GM21723 (cell line): ENCODE results near the gene RASAL1.

Source experiments
- ATAC-seq: cut with Tn5 transposase; IDR thresholded peaks from one replicate; pipeline ENCODE4 v1.9.1; 2021; ENCODE audit warnings: mild to moderate bottlenecking, moderate library complexity; ENCODE audit not compliant: unreplicated experiment

The RASAL1 gene

GRCh38 chr12:113060336-113060960, 75.1 kb downstream of the RASAL1 start:
- no peak for ATAC-seq

GRCh38 chr12:113059071-113059595, 76.4 kb downstream of the RASAL1 start:
- ATAC-seq = no peak

GRCh38 chr12:113058553-113058952, 77.0 kb downstream of the RASAL1 start:
- ATAC-seq = no peak

- ATAC-seq = no peak
Observed at GRCh38 chr12:113057565-113058485, 77.7 kb downstream of the RASAL1 start.

- no peak for ATAC-seq
Observed at GRCh38 chr12:113056631-113057488, 78.7 kb downstream of the RASAL1 start, which contains the start of gene DTX1. TSS of gene DTX1 (plus strand) at chr12:113056730. CDS start at chr12:113058193, 1,463 bp downstream.

- no peak for ATAC-seq
Observed at GRCh38 chr12:113056381-113056630, 79.3 kb downstream of the RASAL1 start.

GRCh38 chr12:113055594-113056380, 79.8 kb downstream of the RASAL1 start:
- ATAC-seq = no peak

- no peak for ATAC-seq
Observed at GRCh38 chr12:113054948-113055486, 80.5 kb downstream of the RASAL1 start.

GRCh38 chr12:113052326-113052725, 83.2 kb downstream of the RASAL1 start:
- no peak for ATAC-seq

- ATAC-seq = no peak
Observed at GRCh38 chr12:113051759-113052158, 83.8 kb downstream of the RASAL1 start.

GRCh38 chr12:113050795-113051194, 84.8 kb downstream of the RASAL1 start:
- no peak for ATAC-seq

GRCh38 chr12:113049976-113050742, 85.4 kb downstream of the RASAL1 start:
- ATAC-seq = no peak
